Testis (tissue), 3 donors: ENCODE results near the gene BLCAP. TPM values are rescaled to one million over a fixed set of nuclear protein-coding genes. Genes with fewer than 3 reads are reported as not detected.
"Not testable (repeated sequence)": the region's sequence is repeated elsewhere in the genome, so short reads cannot be mapped to it uniquely, and the experiment has no call there.

Experiments
- DNase-seq: peaks from one replicate; pipeline ENCODE4 v3.0.0-alpha.2; 2019
- H3K27ac ChIP-seq, 2 donors: fragments of 200-600 bp; sonication (generic); one replicate each; pipeline ENCODE4 v1.5.1; 2019
- H3K27me3 ChIP-seq: fragments of 200-600 bp; sonication (generic); one replicate; pipeline ENCODE4 v1.5.1; 2019
- H3K36me3 ChIP-seq: fragments of 200-600 bp; sonication (generic); one replicate; pipeline ENCODE4 v1.5.1; 2017; ENCODE audit warnings: low read depth; ENCODE audit errors: missing control alignments
- H3K4me1 ChIP-seq: fragments of 200-600 bp; sonication (generic); one replicate; pipeline ENCODE4 v1.5.1; 2019
- H3K4me3 ChIP-seq, 2 donors: fragments of 200-600 bp; sonication (generic); one replicate each; pipeline ENCODE4 v1.5.1; 2017 to 2019
- H3K9me3 ChIP-seq: fragments of 200-600 bp; sonication (generic); one replicate; pipeline ENCODE4 v1.5.1; 2017
- POLR2A ChIP-seq: fragments of 450-650 bp; IDR thresholded peaks from one replicate; pipeline ENCODE4 v1.6.1; 2017; ENCODE audit warnings: antibody characterized with exemption, mild to moderate bottlenecking, moderate library complexity
- WGBS, 2 donors: methylation state at CpG; one replicate each; pipeline ENCODE4 v1.1.5; 2018; 5-methylcytosine and 5-hydroxymethylcytosine counted together
- intact Hi-C: fragments of 100-400 bp; cut with DNase I; formaldehyde crosslinking; loops from one replicate; pipeline ENCODE4 v1.15.1; 2023; ENCODE audit warnings: low total_unique reads
- polyA plus RNA-seq: library from polyadenylated mRNA; stranded (reverse); fragments of 350-450 nt; fragmentation: Illumina TruSeq; extraction: RNeasy Lipid Tissue Mini Kit (QIAGEN cat#74804); gene quantifications from one replicate; pipeline ENCODE4 v1.2.3, GENCODE V29; 2014; ENCODE audit warnings: low read depth, low replicate concordance; ENCODE audit not compliant: insufficient read depth
- total RNA-seq, 2 donors: library from RNA; depleted of rRNA; stranded (reverse); fragments of >200 nt; gene quantifications; one replicate each; pipeline ENCODE4 v1.2.3, GENCODE V29; 2016
- TF ChIP-seq, protein P1 (sequence below), 3 experiments: fragments of 450-650 bp in 2 of 3; fragments of 200-600 bp in 1 of 3; sonication (generic) in 1 of 3; IDR thresholded peaks; one replicate each; pipeline ENCODE4 v1.5.1; 2016 to 2019; ENCODE audit warnings: antibody characterized with exemption in 3 of 3, mild to moderate bottlenecking in 2 of 3, moderate library complexity in 1 of 3

BLCAP gene
- total and polyA plus RNA-seq, 3 donors from 2014 or later = 76.9 to 83.6 (median 80.0) TPM

DNA sequence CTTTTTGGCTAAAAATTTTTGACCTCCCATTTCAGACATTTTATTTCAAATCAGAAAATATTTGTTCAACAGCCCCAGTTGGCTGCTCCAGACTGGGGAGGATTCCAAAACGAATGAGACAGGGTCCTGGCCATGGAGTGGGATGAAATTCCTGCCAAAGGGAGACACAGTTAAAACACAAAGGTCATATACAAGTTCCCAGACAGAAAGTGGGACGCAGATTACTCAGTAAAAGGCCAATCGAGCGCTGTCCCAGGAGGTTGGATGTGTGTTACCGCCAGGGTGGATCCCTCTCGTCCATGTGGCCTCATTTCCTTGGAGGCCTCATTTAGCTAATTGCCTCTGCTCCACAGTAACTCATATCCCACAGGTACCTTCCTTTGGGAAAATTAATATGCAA, 48.4 kb downstream of the BLCAP start:
- H3K36me3 ChIP-seq = no peaks in the 10 kb centered on the region
- TF ChIP-seq POLR2A = no peak
- TF ChIP-seq, protein P1, sequence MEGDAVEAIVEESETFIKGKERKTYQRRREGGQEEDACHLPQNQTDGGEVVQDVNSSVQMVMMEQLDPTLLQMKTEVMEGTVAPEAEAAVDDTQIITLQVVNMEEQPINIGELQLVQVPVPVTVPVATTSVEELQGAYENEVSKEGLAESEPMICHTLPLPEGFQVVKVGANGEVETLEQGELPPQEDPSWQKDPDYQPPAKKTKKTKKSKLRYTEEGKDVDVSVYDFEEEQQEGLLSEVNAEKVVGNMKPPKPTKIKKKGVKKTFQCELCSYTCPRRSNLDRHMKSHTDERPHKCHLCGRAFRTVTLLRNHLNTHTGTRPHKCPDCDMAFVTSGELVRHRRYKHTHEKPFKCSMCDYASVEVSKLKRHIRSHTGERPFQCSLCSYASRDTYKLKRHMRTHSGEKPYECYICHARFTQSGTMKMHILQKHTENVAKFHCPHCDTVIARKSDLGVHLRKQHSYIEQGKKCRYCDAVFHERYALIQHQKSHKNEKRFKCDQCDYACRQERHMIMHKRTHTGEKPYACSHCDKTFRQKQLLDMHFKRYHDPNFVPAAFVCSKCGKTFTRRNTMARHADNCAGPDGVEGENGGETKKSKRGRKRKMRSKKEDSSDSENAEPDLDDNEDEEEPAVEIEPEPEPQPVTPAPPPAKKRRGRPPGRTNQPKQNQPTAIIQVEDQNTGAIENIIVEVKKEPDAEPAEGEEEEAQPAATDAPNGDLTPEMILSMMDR (IDR thresholded peaks at IDR 0.05) = no peak
- no peaks in the 10 kb centered on the region for H3K9me3 ChIP-seq
- no peaks in the 10 kb centered on the region for H3K27me3 ChIP-seq
- intact Hi-C loops = no loop called here
- H3K4me3 ChIP-seq = no peak overlapping the region
- 43 to 56% methylated on average over 6 of the region's 6 CpGs for WGBS, 2 donors
- no peak overlapping the region for H3K27ac ChIP-seq
- no peaks in the 10 kb centered on the region for H3K4me1 ChIP-seq
- peak; percentile 17 for DNase-seq

DNA sequence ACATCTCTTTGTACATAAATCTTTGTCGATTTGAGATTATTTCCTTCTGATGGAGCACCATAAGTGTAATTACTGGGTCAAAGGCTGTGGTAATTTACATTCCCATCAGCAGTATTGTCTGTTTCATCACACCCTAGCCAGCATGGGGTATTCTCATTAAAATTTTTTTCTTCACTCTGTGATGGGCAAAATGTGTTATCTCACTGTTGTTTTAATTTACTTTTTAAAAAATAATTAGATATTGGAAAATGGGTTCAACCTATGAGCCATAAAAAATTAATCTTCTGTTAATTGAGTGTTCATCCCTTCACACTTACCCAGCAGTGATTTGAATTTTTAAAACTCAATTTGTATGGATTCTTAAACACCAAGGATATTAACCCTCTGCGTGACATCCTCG, 50.6 kb downstream of the BLCAP start:
- Histone ChIP-seq H3K4me1 (no peaks in the 10 kb centered on the region), H3K27ac (no peak overlapping the region), H3K9me3 (no peaks in the 10 kb centered on the region), H3K4me3 (no peak overlapping the region), H3K27me3 (no peaks in the 10 kb centered on the region), H3K36me3 (no peaks in the 10 kb centered on the region)
- no peak for TF ChIP-seq POLR2A
- 73 to 81% methylated on average over 3 of the region's 3 CpGs for WGBS, 2 donors
- DNase-seq = no peak
- intact Hi-C loops = no loop called here

DNA sequence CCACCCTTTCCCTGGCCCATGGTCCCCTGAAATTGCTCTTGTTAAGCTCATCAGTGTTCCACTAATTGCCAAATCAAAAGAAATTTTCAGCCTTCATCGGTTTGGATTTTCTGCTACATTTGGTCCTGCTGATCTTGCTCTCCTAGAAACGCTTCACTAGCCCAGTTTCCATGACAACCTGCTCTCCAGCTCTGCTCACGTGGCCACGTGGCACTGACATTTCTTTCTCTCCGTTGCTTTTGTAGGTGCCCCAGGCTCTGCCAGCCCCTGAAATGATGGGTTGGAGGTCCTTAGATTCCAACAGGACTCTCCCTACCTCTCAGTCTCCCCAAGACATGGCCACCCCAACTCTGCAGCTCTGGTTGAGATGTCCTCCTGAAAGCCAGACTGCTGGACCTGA, 52.4 kb downstream of the BLCAP start:
- intact Hi-C loops = no loop called here
- H3K27ac ChIP-seq = no peak overlapping the region
- no peak for DNase-seq
- WGBS, 2 donors = 84 to 95% methylated on average over 5 of the region's 5 CpGs
- H3K27me3 ChIP-seq = no peaks in the 10 kb centered on the region
- no peak for TF ChIP-seq POLR2A
- TF ChIP-seq, protein P1 (IDR thresholded peaks at IDR 0.05) = no peak
- H3K9me3 ChIP-seq = no peaks in the 10 kb centered on the region
- H3K4me1 ChIP-seq = no peaks in the 10 kb centered on the region
- H3K4me3 ChIP-seq = no peak overlapping the region
- no peaks in the 10 kb centered on the region for H3K36me3 ChIP-seq

DNA sequence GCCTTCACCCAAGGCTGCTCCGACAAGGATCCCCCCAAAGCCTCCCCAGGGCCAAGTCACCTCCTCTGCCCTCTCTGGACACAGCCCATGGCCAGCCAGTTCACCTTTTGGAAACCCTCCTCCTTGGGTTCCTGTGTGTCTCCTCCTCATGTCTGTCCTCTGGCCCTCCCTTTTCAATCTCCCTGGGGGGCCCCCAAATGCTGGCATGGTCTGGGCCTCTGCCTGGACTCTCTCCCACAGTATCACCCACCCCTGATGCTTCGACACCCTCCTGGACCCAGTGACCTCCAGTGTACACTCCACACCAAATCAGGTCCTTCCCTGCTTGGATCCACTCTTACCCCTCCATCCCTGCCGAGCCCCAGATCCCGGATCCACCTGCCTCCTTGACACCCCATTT, 53.3 kb downstream of the BLCAP start:
- no peaks in the 10 kb centered on the region for H3K4me1 ChIP-seq
- H3K36me3 ChIP-seq = no peaks in the 10 kb centered on the region
- no peaks in the 10 kb centered on the region for H3K9me3 ChIP-seq
- TF ChIP-seq, protein P1 (IDR thresholded peaks at IDR 0.05) = no peak
- TF ChIP-seq POLR2A = no peak
- 88 to 90% methylated on average over 4 of the region's 4 CpGs for WGBS, 2 donors
- H3K4me3 ChIP-seq = no peak overlapping the region
- H3K27ac ChIP-seq = no peak overlapping the region
- intact Hi-C loops = no loop called here
- DNase-seq = no peak
- no peaks in the 10 kb centered on the region for H3K27me3 ChIP-seq

DNA sequence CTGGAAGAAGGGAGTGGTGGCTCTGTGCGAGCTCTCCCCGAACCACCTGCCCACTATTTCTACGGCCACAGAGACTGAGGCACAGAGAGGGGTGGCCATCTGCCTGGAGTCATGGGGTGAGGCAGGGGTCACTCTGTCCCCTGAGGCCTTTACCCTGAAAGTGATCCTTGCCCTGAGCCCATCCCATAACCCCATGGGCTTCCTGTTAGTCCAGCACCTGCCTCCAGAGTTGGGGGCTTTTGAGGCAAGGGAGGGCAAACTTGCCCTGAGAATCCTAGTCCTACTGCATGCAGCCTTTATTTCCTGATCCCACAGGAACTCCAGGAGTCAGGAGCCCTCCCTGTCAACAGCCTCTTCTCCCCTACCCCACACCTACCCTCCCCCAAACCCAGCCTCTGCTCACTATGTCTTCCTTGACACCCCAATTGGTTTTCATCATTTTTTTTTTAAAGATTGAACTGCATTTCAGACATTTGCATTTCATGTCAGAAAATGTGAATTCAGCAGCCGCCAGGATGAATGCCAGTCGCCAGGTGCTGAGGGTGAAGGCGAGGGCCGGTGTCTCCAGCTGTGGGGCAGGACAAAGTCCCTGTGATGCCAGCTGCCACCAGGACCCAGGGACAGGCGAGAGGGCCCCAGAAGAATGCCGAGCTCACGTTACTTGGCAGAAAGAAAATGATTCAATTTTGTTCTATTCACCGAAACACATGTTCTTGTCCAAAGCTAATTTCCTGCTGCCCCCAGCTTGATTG, 54.3 kb downstream of the BLCAP start:
- TF ChIP-seq, protein P1 (IDR thresholded peaks at IDR 0.05) = no peak
- TF ChIP-seq POLR2A = no peak
- H3K27me3 ChIP-seq = no peaks in the 10 kb centered on the region
- H3K4me3 ChIP-seq = no peak overlapping the region
- H3K4me1 ChIP-seq = no peaks in the 10 kb centered on the region
- no peak overlapping the region for H3K27ac ChIP-seq
- H3K36me3 ChIP-seq = no peaks in the 10 kb centered on the region
- intact Hi-C loops = no loop called here
- DNase-seq = no peak
- no peaks in the 10 kb centered on the region for H3K9me3 ChIP-seq
- whole genome bisulfite sequencing, 2 donors = 77 to 90% methylated on average over 11 of the region's 11 CpGs

DNA sequence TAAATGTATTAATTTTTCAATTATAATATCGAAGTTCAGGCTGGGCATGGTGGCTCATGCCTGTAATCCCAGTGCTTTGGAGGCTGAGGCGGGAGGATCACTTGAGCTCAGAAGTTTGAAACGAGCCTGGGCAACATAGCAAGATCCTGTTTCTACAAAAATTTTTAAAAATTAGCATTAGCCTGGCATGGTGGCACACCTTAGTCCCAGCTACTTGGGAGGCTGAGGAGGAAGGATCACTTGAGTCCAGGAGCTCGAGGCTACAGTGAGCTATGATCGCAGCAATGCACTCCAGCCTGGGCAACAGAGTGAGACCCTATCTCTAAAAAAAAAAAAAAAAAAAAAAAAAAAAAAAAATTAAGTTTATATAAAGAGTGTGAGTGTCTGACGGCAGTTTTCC, 55.2 kb downstream of the BLCAP start:
- DNase-seq, intact Hi-C loops, H3K27me3 ChIP-seq, H3K4me3 ChIP-seq, H3K9me3 ChIP-seq, H3K4me1 ChIP-seq, H3K36me3 ChIP-seq, H3K27ac ChIP-seq: not testable (repeated sequence)
- 93 to 94% methylated on average over 6 of the region's 6 CpGs for WGBS, 2 donors
